GM19099 (cell line): ENCODE data around the gene ALX1.

Source experiments
- POLR2A ChIP-seq: IDR thresholded peaks from 3 replicates; pipeline ENCODE4 v1.6.1; 2011; ENCODE audit warnings: low read depth; ENCODE audit not compliant: insufficient read length; ENCODE audit errors: extremely low read depth

The ALX1 gene

GRCh38 chr12:85279449-85280164 lies 413 bp upstream of the ALX1 start:
- no peak for TF ChIP-seq POLR2A

- TF ChIP-seq POLR2A: no peak
Observed at GRCh38 chr12:85280984-85281630, 1.1 kb downstream of the ALX1 start.

DNA sequence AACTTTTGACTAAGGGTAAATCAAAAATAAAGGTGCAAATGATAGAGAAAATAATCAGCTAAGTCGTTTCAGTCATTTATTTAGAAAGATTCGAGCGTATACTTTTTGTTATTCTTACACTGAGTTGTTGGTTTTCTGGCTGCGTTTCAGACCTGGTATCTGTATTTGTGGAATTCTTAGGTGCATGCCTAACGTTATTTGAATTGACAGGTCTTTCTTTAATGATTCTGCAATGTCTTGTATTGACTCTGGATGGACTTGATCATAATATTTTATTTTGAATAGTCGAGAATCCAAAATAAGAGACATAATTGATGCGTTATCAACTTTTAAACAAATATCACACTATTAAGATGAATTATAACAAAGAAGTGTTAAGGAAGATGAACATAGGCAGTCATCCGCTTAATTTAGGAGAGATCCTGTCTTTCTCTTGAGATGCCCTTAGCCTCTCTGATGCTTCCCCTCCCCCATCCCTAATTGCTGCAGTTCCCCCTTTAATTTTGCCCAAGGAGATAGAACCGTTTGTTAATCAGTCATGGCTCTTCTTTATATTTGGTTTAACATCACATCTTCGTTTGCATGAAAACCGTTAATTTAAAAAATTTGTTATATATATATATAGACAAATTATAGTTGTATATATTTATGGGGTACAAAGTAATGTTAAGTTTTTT lies 1.8 kb downstream of the ALX1 start:
- TF ChIP-seq POLR2A: no peak

GRCh38 chr12:85283560-85283959 lies 3.5 kb downstream of the ALX1 start:
- TF ChIP-seq POLR2A: no peak

DNA sequence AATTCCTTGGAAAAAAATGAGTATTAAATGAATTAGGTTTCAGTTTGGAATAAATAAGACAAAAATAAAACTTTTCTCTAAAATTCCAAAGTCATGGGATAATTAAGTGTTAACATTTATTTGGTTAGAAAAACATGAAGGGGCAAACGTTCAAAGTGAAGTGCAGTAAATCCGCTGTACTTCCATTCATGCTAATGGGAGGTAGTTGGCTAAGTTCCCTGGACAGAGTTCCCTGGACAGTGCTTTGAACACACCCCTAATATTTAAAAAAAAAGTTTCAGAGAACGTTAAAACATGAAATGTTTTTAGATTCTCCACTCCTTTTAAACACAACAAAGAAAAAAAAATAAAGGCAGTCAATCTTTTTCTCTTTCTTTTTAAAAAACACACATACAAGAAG lies 16.3 kb downstream of the ALX1 start:
- no peak for TF ChIP-seq POLR2A

GRCh38 chr12:85299053-85299452 lies 19.0 kb downstream of the ALX1 start:
- no peak for TF ChIP-seq POLR2A

DNA sequence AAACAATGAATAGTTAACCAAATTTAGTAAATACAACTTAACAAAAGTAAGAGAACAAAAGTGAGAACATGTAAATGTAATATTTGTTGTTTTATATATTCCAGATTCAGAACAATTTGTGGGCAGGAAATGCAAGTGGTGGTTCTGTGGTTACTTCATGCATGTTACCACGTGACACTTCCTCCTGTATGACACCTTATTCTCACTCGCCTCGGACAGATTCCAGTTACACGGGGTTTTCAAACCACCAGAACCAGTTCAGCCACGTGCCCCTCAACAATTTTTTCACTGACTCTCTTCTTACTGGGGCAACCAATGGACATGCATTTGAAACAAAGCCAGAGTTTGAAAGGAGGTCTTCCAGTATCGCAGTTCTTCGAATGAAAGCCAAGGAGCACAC lies 21.0 kb downstream of the ALX1 start:
- no peak for TF ChIP-seq POLR2A

GRCh38 chr12:85308374-85308773 lies 28.4 kb downstream of the ALX1 start:
- TF ChIP-seq POLR2A: no peak

DNA sequence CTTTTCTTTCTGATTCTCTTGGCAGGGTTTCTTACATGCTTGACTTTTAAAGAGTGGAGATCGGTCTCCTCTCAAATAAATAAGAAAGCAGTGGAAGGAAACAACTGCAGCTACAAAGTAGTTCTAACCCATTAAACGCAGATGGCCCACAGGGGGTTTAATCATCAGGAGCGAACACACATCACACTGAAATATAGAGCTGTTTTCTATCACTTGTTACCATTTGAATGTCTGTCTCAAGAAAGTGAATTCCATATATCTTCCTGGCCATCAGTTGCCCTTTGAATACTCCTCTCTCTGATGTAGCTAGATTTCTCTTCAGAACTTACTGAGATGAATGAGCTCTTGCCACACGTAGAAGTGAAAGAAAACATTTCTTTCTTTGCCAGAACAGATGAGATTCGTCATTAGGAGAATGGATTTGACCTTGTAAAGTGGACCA lies 29.1 kb downstream of the ALX1 start:
- TF ChIP-seq POLR2A: no peak

DNA sequence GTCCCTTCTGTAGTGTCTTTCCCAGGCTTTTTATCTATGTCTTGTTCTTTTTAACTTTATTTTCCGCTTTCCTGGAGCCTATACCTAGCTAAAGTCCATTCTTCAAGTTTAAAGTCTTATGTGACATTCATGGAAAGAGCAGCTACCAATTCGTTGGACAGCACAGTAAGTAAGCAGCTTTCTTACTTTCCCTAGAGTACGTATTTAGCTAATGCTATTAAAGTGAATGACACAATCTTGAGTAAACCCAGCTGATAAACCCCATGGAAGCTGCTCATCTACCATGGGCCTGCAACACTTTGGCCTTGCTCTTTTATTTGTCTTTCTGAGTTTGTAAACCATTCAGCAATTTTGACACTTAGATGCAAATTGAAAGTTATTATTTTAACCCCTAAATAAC lies 30.0 kb downstream of the ALX1 start:
- TF ChIP-seq POLR2A: no peak

- TF ChIP-seq POLR2A: no peak
Observed at GRCh38 chr12:85310456-85311076, 30.5 kb downstream of the ALX1 start.

DNA sequence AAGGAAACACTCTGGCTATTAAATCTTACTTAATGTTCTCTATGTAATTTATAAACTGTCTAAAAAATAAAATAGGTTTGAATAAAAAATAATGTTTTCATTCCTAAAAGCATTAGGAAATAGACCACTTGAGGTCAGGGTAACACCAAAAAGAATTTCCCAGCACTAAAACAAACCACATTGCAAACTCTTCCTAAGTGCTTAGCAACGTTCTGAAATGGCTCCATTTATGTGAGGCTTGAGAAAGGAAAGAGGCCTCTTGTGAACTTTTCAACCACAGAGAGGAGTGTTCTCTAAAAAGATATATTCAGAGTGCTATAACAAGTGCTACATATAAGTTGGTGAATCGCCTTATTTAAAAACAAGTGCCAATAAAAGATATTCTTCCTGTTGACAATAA lies 42.7 kb downstream of the ALX1 start:
- TF ChIP-seq POLR2A: no peak

DNA sequence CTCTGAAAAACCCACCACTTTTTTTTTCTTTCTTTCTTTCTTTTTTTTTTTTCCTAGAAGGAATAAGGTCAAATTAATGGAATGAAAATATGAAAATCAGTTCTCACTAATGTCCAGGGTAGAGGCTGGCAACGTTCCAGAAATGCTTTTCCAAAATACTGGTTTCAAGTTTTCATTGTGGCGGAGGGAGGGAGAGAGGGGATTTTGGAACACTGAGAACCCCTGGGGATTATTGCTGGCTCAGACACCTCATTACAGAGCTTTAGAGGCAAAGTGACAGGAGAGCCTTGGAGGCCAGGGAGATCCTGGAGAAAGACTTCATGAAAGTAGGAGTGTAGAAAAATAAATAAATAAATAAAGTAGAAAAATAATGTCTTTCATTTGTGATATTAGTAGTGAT lies 45.4 kb downstream of the ALX1 start:
- no peak for TF ChIP-seq POLR2A

DNA sequence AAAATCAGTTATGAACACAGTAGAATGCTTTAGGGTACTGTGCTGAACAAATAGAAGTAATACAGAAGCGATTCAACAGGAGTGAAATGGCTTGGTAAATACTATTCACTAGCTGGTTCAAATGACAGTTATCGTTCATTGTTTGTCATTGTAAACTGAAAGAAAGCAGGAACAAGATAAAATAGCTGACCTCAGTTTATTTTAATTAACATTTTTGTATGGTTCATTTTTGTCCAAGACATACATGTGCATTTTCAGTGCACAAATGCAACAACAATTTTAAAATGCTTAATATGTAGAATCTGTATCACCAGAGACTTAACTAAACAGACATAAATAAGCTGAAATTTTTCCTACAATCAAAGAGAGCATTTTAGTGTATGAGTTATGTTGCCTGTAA lies 49.9 kb downstream of the ALX1 start:
- TF ChIP-seq POLR2A: no peak

DNA sequence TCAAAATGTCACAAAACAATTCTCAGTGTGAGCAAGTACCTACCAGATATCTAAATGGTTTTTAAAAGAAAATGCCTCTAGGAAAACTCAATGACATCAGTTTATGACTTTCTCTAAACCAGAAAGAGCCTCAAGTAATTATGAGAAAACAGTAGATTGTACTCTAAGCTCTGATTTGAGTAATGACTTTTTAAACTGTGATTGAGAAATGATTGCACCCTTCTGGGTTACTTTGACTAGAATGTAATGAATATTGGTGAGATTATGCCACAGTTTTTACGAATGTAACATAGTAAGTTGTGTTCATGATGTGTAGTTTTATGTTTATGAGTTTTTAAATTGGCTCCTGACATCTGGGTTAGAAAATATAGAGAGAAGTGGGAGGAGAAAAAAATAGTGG lies 68.8 kb downstream of the ALX1 start:
- TF ChIP-seq POLR2A: no peak

- TF ChIP-seq POLR2A: no peak
Observed at GRCh38 chr12:85350356-85350755, 70.3 kb downstream of the ALX1 start.
